HG02678 (cell line): ENCODE data around the gene CTNNA2.
"Not testable (repeated sequence)": the region's sequence is repeated elsewhere in the genome, so short reads cannot be mapped to it uniquely, and the experiment has no call there.

Source experiments
- ATAC-seq: cut with Tn5 transposase; IDR thresholded peaks from one replicate; pipeline ENCODE4 v1.9.1; 2021; ENCODE audit warnings: mild to moderate bottlenecking, moderate library complexity; ENCODE audit not compliant: unreplicated experiment

The CTNNA2 gene

DNA sequence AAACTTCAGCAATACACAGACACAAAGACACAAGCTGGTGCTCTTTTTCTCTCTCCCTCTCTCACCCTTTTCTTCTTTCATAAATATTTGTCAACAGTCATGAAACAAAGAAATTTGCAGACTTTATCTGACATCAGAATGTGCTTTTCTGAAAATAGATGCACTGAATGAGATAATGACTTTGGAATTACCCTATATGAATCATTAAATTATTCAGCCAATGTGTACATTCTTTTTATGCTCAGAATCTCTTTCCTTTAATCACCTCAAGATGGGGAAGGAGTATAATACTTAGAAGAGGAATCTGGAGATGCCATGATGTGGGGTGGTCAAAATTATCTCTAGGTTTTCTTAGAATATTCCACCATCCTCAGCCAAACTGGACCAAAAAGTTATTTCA, 501.8 kb downstream of the CTNNA2 start:
- no peak for ATAC-seq

- no peak for ATAC-seq
These were observed 503.3 kb downstream of the CTNNA2 start for GRCh38 chr2:80016171-80016570.

DNA sequence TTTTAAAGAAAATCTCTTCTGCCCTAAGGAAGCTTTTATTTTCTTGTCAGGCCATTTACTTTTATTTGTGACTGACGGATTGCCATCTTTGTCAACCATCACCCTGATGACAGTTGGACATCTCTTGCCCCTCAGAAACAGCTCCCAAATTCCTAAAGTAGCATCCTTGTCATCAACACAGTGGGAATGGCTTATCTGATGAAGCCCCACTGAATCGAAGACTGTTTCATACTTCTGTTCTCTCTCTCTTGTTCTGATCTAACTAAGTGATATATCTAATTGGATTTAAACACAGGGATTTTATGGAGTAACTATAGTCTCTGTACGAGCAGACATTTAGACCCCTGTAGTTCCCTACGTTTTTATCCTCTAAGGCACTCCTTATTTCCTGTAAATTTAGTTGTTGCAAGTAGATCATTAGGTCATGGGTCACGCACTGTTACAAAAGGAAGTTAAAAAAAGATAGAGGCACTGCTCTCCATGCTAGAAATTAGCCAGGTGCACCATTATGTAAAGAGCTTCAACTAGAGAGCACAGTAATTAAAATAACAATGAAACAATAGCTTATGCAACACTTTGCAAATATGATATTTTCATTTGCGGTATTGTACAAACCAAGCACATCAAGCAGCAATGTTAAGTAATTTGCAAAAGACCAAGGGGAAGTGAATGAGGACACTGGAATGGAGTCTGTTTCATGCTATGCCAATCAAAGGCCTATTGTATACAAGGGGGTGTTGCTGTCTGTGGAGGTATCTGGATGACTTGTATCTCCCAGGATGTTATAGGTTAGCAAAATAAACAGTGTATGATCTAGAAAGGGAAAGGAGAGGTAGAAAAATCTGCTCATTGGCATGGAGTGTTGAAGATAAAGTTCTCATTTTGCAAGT, 507.0 kb downstream of the CTNNA2 start:
- ATAC-seq: no peak

DNA sequence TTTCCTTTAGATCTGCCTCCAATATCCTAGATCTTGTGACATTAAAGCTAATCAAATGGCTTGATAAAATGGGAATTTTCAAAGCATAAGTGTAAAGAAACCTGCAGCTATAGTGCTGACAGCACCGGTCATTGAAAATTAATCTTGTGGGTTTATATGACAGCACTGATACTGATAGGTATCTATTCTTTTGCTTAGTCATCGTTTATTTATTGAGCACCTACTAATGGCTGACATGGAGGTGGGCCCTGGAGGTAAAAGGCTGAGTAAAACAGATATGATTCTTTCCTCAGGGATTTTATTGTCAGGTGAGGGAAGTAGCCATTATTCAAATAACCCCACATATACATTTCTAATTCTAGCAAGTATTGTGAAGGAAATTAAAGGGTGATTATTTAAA, 509.2 kb downstream of the CTNNA2 start:
- no peak for ATAC-seq

GRCh38 chr2:80026040-80026729, 513.3 kb downstream of the CTNNA2 start:
- no peak for ATAC-seq

DNA sequence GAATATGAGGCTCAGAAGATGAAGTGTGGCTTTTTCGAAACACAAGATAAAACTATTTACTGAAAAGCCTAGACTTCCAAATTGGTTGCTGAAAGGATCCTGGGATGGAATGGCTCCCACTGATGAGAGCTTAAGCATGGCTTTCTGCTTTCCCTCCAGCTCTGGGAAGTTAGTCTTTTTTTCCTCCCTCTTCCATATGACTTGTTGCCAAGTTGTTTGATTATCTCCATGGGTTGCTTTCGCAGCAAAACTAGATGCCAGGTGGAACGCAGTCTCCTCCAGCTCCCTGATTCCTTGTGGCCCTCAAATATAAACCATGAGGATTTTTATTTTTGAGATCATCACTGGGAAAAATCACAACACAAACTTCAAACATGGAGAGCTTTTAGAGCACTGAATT, 515.2 kb downstream of the CTNNA2 start:
- no peak for ATAC-seq

- ATAC-seq: no peak
These were observed 515.7 kb downstream of the CTNNA2 start for GRCh38 chr2:80028584-80028983.

DNA sequence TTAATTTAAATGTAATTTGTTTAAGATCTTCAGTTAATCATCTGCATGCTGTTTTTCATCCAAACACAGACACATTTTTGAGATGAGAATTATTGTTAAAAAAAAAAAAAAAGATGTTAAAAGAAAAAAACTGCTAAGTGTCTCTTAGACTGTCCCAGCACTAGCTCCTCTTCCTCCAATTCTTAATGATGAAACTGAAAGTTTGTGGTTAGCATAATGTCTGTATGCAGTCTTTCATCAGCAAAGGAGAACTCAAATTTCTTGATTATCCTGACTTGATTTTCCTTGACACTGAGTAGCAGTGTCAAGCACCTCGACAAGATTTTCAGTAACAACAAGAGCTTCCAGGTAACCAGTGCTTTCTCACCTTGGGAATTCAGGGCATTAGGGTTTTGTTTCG, 517.3 kb downstream of the CTNNA2 start:
- no peak for ATAC-seq

DNA sequence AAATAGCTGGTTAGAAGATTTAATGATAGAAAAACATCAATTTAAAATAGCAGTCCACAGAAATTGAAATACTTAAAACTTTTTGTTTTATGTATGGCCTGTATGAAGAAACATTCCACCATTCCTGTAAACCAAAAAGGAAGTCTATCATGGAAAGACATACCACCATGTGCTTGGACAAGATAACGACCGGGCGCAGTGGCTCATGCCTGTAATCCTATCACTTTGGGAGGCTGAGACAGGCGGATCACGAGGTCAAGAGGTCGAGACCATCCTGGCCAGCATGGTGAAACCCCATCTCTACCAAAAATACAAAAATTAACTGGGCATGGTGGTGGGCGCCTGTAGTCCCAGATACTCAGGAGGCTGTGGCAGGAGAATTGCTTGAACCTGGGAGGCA, 519.8 kb downstream of the CTNNA2 start:
- ATAC-seq: not testable (repeated sequence)

DNA sequence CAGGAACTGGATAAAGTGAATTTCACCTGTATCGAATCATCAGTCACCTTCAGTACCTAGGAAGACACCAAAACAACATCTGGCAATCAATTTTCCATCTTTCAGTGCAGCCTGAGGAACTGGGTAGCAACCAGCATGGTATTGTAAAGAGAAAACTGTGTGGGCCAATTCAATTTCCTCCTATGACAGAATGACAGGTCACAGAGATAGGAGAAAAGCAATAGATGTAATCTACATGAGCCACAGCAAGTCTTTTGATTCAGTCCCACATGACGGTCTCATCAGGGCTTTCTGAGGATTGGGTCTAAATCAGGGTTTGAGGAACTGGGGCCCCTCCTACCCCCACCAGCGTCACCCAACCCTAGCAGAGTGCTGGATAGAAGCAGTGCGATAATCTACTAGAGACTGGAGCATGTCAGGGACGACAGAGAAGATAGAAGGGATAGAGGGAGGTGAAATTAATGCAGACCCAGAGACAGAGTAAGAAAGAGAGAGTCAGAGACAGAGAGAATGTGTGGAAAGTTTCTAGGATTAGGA, 523.0 kb downstream of the CTNNA2 start:
- no peak for ATAC-seq

- no peak for ATAC-seq
These were observed 524.5 kb downstream of the CTNNA2 start for GRCh38 chr2:80037310-80037709.

- ATAC-seq: no peak
These were observed 527.4 kb downstream of the CTNNA2 start for GRCh38 chr2:80040226-80040625.

GRCh38 chr2:80042635-80043034, 529.8 kb downstream of the CTNNA2 start:
- no peak for ATAC-seq

DNA sequence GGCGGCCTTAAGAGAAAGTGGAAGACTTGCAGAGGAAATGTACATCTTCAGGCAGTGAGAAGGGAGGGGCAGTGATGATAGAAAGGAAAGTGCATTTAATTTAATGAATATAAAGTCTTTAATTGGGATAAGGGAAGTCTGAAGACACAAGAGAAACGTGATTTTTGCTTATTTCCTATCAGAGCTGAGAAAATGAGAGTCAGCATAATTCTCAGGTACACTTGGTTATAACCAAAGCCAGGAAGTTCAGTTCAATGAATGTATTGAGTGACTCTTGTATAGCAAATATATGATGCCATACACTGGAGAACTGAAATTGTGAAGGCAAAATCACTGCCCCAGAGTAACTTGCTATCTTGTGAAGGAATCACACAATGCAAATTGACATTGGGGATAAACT, 535.4 kb downstream of the CTNNA2 start:
- ATAC-seq: no peak

DNA sequence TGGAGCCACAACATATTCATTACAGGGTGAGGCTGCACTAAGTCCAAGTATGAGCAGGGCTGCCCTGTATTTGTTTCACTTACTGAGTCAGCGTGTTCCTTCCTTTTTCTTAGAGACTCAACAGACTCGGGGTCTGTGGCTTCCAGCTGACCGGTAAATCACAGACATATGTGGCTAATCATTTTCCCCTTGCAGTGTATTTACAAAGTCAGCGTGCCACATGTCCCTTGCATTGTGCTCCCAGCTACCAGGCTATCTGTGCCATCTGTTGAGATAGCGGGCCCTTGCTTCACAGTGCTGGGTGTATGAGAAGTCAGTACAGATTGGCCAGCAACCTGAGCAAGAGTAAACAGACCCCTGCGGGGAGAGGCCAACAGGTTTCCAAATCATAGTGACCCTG, 537.4 kb downstream of the CTNNA2 start:
- no peak for ATAC-seq

DNA sequence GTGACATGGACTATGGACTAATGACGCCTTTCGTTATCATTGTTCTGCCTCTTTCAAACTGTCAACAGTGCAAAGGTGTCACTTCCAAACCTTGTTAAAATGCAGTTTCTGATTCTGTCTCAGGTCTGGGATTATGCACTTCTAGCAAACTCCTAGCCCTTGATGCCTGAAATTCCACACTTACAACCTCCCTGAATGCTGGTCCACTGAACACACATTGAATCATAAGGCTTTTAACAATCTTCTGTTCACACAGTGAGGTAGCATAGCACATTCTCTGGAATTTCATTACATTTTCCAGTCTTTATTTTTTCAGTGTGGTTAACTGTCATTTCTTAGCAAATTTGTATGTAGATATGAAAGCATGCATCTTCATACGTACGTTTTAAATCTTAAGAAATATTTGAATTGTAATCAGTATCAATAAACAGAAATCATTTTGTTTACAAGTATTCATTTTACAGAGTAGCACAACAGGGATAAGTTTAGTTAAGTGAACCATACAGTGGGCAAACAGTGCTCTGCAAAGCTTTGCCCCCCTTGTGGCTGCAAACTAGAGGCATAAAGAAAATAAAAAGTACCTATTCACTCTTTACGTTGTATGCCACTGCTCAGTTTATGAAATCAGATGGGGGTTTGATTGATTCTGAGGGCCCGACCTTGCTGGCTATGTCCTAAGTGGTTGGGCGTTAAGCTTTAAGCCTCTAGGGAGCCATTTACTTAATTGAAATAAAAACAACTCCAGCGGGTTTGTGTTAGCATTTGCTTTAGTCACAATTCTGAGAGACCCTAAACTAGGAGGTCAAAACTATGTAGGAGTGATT, 540.9 kb downstream of the CTNNA2 start:
- no peak for ATAC-seq

GRCh38 chr2:80054346-80054675, 541.5 kb downstream of the CTNNA2 start:
- no peak for ATAC-seq

- ATAC-seq: no peak
These were observed 545.1 kb downstream of the CTNNA2 start for GRCh38 chr2:80057956-80058355.

DNA sequence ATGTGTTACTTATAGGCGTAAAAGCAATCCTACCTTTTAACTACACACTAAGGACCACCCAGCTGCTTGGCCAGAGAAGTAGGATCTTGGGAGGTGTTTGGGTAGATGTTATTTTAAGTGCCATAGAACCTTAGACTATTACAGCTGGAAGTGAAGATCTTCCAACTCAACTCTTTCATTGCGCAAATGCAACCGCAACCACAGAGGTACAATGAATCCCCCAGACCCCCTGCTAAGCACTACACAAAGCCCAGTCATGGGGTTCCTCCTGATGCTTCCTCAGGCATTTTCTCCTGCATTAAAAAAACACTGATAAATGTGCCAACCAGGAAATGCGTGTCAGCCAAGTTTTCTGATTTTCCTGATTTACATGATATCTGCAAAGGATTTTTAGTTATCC, 545.7 kb downstream of the CTNNA2 start:
- ATAC-seq: no peak

DNA sequence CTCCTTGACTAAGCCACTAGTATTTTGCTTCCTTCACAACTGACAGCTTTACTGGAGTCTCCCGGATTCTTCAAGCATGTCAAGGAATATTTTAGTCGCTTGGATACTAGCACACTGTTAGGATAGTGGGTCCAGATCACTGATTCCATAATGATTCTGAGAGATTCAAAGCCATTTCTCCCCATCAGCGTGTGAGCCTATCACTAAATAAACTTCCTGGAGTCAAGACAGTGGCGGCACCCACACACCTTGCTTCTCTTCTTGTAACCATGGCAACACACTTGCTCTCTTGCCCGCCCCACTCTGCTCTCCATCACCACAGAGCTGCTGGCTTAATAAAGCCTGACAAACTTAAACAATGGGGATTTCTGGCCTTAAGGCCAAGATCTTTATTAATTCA, 546.6 kb downstream of the CTNNA2 start:
- ATAC-seq: no peak

DNA sequence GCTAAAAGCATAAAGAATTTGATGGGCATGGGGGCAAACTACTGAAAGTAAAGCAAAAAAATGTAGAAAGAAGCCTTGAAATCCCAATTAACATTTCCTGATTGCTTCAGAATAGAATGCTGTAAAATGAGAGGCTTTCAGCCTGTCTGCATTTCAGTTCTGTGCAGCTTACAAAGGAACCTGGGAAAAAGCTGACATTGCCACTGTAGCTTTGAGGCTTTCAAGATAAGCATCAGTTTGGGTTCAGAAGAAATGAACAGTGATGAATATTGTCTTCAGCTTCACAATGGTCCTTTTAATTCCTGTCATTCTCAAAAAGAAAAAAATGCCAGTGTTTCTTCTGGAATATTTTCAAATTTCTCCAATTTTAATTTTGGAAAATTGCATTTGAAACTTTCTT, 549.0 kb downstream of the CTNNA2 start:
- ATAC-seq: no peak
